Measurements from ENCODE around the gene UBE2E2. TPM values are rescaled to one million over a fixed set of nuclear protein-coding genes. Genes with fewer than 3 reads are reported as not detected.

Gene UBE2E2
- total RNA-seq, 1 donor from 2014 or later: 42.4 TPM

DNA sequence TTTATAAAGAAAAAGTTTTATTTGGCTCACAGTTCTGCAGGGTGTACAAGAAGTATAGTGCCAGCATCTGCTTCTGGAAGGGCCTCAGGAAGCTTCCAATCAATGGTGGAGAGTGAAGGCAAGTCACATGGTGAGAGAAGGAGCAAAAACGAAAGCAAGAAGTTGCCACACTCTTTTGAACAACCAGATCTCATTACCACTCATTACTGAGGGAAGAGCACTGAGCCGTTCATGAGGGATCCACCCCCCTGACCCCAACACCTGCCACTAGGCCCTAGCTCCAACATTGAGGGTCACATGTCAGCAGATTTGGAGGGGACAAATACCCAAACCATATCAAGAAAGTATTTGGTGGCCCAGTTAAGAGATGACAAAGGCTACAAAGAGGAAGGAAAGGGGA, 363.4 kb downstream of the UBE2E2 start:
- peaks cover 28% of the 10 kb centered on the region for H3K4me1 Mint-ChIP-seq (ENCODE audit: unreplicated experiment)
- no peak overlapping the region for H3K27ac Mint-ChIP-seq (ENCODE audit: unreplicated experiment)
- no peaks in the 10 kb centered on the region for H3K36me3 Mint-ChIP-seq (ENCODE audit: unreplicated experiment)
- TF ChIP-seq, protein P1, sequence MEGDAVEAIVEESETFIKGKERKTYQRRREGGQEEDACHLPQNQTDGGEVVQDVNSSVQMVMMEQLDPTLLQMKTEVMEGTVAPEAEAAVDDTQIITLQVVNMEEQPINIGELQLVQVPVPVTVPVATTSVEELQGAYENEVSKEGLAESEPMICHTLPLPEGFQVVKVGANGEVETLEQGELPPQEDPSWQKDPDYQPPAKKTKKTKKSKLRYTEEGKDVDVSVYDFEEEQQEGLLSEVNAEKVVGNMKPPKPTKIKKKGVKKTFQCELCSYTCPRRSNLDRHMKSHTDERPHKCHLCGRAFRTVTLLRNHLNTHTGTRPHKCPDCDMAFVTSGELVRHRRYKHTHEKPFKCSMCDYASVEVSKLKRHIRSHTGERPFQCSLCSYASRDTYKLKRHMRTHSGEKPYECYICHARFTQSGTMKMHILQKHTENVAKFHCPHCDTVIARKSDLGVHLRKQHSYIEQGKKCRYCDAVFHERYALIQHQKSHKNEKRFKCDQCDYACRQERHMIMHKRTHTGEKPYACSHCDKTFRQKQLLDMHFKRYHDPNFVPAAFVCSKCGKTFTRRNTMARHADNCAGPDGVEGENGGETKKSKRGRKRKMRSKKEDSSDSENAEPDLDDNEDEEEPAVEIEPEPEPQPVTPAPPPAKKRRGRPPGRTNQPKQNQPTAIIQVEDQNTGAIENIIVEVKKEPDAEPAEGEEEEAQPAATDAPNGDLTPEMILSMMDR (IDR thresholded peaks at IDR 0.05): no peak
- H3K27me3 Mint-ChIP-seq (ENCODE audit: unreplicated experiment): no peaks in the 10 kb centered on the region
- DNase-seq (ENCODE audit: extremely low spot score, unreplicated experiment): no peak
- no peaks in the 10 kb centered on the region for H3K9me3 Mint-ChIP-seq (ENCODE audit: unreplicated experiment)
- H3K4me3 Mint-ChIP-seq (ENCODE audit: unreplicated experiment): no peak overlapping the region

DNA sequence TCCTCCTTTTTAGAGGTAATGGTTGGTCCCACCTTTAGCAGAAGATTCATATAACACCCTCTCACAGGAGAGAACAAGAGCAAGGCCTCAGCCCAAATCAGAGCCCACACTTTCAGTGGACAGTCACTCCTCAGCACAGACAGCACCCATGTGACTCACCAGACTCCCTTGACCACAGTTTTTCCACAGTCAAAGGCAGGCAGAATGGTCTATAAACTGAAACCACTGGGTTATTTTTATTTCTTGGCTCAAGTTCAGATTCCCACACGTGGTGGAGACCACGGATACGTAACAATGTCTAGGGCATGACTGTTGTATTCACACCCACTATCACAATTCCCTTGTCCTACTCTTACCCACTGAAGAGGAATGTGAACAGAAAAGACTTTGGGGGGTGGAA, 364.8 kb downstream of the UBE2E2 start:
- no peaks in the 10 kb centered on the region for H3K36me3 Mint-ChIP-seq (ENCODE audit: unreplicated experiment)
- peaks cover 34% of the 10 kb centered on the region for H3K4me1 Mint-ChIP-seq (ENCODE audit: unreplicated experiment)
- peaks cover 5% of the 10 kb centered on the region for H3K9me3 Mint-ChIP-seq (ENCODE audit: unreplicated experiment)
- no peaks in the 10 kb centered on the region for H3K27me3 Mint-ChIP-seq (ENCODE audit: unreplicated experiment)
- TF ChIP-seq, protein P1 (IDR thresholded peaks at IDR 0.05): no peak
- DNase-seq (ENCODE audit: extremely low spot score, unreplicated experiment): no peak
- no peak overlapping the region for H3K4me3 Mint-ChIP-seq (ENCODE audit: unreplicated experiment)
- peak overlapping the region; percentile 78 for H3K27ac Mint-ChIP-seq (ENCODE audit: unreplicated experiment)

DNA sequence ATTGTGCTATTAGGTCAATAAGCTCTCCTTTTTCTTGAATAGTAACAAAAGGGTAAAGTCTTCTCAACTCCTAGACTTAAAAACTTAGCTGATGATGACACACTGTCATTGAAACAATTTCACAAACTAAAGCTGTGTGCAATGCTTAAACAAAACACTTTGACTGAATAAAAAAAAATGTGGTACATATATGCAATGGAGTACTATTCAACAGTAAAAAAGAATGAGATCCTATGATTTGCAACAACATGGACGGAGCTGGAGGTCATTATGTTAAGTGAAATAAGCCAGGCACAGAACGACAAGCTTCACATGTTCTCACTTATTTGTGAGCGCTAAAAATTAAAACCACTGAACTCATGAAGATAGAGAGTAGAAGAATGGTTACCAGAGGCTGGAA, 370.7 kb downstream of the UBE2E2 start:
- Mint-ChIP-seq H3K36me3 (ENCODE audit: unreplicated experiment) (no peaks in the 10 kb centered on the region), H3K4me3 (ENCODE audit: unreplicated experiment) (no peak overlapping the region), H3K27ac (ENCODE audit: unreplicated experiment) (no peak overlapping the region), H3K4me1 (ENCODE audit: unreplicated experiment) (peaks cover 41% of the 10 kb centered on the region), H3K9me3 (ENCODE audit: unreplicated experiment) (peaks cover 14% of the 10 kb centered on the region), H3K27me3 (ENCODE audit: unreplicated experiment) (no peaks in the 10 kb centered on the region)
- TF ChIP-seq, protein P1 (IDR thresholded peaks at IDR 0.05): no peak
- DNase-seq (ENCODE audit: extremely low spot score, unreplicated experiment): no peak

DNA sequence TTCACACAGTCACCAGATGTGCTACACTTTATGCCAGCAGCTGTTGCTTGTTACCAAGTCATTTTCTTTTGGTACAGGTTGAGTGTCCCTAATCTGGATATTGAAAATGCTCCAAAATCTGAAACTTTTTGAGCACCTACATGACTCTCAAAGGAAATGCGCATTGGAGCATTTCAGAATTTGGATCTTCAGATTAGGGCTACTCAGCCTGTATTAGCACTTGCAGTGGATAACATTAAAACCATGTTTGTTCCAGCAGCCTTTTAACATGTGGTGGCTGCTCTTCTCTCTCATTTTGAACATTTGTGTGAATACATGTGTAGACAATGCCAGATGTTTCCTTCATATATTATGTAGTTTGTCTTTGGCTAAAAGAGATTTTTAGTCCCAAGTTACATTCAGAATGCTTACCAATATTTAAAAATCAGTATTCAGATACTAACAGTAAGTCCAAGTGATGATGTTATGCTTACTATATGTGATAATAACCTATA, 371.7 kb downstream of the UBE2E2 start:
- Mint-ChIP-seq H3K27me3 (ENCODE audit: unreplicated experiment) (no peaks in the 10 kb centered on the region), H3K4me3 (ENCODE audit: unreplicated experiment) (no peak overlapping the region), H3K9me3 (ENCODE audit: unreplicated experiment) (peaks cover 14% of the 10 kb centered on the region), H3K27ac (ENCODE audit: unreplicated experiment) (no peak overlapping the region), H3K36me3 (ENCODE audit: unreplicated experiment) (no peaks in the 10 kb centered on the region), H3K4me1 (ENCODE audit: unreplicated experiment) (peaks cover 39% of the 10 kb centered on the region)
- TF ChIP-seq, protein P1 (IDR thresholded peaks at IDR 0.05): no peak
- DNase-seq (ENCODE audit: extremely low spot score, unreplicated experiment): no peak

DNA sequence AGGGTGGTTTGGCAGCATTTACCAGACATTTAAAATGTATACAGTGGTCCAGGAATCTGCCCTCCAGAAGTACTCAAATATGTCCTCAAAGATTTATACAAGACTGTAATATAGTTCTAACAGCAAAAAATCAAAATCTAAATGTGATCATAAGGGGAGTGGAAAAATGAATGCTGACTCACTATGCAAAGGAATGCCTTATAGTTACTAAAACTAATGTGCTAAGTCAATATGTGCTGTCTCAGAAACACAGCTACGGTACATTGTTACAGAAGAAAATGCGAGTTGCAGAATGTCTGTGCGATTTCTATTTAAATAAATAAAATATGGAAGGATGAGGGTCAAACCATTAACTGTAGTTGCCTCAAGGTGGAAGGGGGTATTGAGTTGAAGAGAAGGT, 372.6 kb downstream of the UBE2E2 start:
- Mint-ChIP-seq H3K9me3 (ENCODE audit: unreplicated experiment) (peaks cover 14% of the 10 kb centered on the region), H3K27me3 (ENCODE audit: unreplicated experiment) (no peaks in the 10 kb centered on the region), H3K4me1 (ENCODE audit: unreplicated experiment) (peaks cover 38% of the 10 kb centered on the region), H3K27ac (ENCODE audit: unreplicated experiment) (peak overlapping the region; percentile 78), H3K4me3 (ENCODE audit: unreplicated experiment) (no peak overlapping the region), H3K36me3 (ENCODE audit: unreplicated experiment) (no peaks in the 10 kb centered on the region)
- TF ChIP-seq, protein P1 (IDR thresholded peaks at IDR 0.05): no peak
- no peak for DNase-seq (ENCODE audit: extremely low spot score, unreplicated experiment)
